Ishikawa (cell line): Measurements from ENCODE around the gene SMARCC1.

Experiments used
- CEBPB ChIP-seq: IDR thresholded peaks from 2 replicates; pipeline ENCODE4 v1.6.1; 2012
- CREB1 ChIP-seq: IDR thresholded peaks from 2 replicates; pipeline ENCODE4 v1.6.1; 2012; ENCODE audit warnings: low read depth
- EGR1 ChIP-seq: IDR thresholded peaks from 2 replicates; pipeline ENCODE4 v1.6.1; 2012
- EP300 ChIP-seq: IDR thresholded peaks from 2 replicates; pipeline ENCODE4 v1.6.1; 2012; ENCODE audit warnings: borderline replicate concordance
- FOXM1 ChIP-seq: IDR thresholded peaks from 2 replicates; pipeline ENCODE4 v1.6.1; 2012; ENCODE audit warnings: low read depth, borderline replicate concordance
- MAX ChIP-seq: IDR thresholded peaks from 2 replicates; pipeline ENCODE4 v1.6.1; 2012
- NFIC ChIP-seq: IDR thresholded peaks from 2 replicates; pipeline ENCODE4 v1.6.1; 2012
- RAD21 ChIP-seq: IDR thresholded peaks from 2 replicates; pipeline ENCODE4 v1.6.1; 2012; ENCODE audit warnings: low read depth
- TAF1 ChIP-seq: IDR thresholded peaks from 2 replicates; pipeline ENCODE4 v1.6.1; 2012; ENCODE audit warnings: low read depth, mild to moderate bottlenecking
- TCF12 ChIP-seq: IDR thresholded peaks from 2 replicates; pipeline ENCODE4 v1.6.1; 2012; ENCODE audit warnings: low read depth
- TEAD4 ChIP-seq: IDR thresholded peaks from 2 replicates; pipeline ENCODE4 v1.6.1; 2012
- YY1 ChIP-seq: IDR thresholded peaks from 2 replicates; pipeline ENCODE4 v1.6.1; 2012; ENCODE audit warnings: low read depth
- ZBTB7A ChIP-seq: IDR thresholded peaks from 2 replicates; pipeline ENCODE4 v1.6.1; 2012; ENCODE audit warnings: low read depth
- TF ChIP-seq, protein P1 (sequence below): IDR thresholded peaks from 2 replicates; pipeline ENCODE4 v1.6.1; 2012; ENCODE audit warnings: low read depth, mild to moderate bottlenecking
- TF ChIP-seq, protein P2 (sequence below): IDR thresholded peaks from 2 replicates; pipeline ENCODE4 v1.6.1; 2012

The SMARCC1 gene

GRCh38 chr3:47643092-47643491, 138.6 kb downstream of the SMARCC1 start:
- TF ChIP-seq MAX: no peak
- TF ChIP-seq EP300: no peak
- TF ChIP-seq TAF1: no peak

GRCh38 chr3:47641739-47642138, 140.0 kb downstream of the SMARCC1 start:
- TF ChIP-seq, protein P1, sequence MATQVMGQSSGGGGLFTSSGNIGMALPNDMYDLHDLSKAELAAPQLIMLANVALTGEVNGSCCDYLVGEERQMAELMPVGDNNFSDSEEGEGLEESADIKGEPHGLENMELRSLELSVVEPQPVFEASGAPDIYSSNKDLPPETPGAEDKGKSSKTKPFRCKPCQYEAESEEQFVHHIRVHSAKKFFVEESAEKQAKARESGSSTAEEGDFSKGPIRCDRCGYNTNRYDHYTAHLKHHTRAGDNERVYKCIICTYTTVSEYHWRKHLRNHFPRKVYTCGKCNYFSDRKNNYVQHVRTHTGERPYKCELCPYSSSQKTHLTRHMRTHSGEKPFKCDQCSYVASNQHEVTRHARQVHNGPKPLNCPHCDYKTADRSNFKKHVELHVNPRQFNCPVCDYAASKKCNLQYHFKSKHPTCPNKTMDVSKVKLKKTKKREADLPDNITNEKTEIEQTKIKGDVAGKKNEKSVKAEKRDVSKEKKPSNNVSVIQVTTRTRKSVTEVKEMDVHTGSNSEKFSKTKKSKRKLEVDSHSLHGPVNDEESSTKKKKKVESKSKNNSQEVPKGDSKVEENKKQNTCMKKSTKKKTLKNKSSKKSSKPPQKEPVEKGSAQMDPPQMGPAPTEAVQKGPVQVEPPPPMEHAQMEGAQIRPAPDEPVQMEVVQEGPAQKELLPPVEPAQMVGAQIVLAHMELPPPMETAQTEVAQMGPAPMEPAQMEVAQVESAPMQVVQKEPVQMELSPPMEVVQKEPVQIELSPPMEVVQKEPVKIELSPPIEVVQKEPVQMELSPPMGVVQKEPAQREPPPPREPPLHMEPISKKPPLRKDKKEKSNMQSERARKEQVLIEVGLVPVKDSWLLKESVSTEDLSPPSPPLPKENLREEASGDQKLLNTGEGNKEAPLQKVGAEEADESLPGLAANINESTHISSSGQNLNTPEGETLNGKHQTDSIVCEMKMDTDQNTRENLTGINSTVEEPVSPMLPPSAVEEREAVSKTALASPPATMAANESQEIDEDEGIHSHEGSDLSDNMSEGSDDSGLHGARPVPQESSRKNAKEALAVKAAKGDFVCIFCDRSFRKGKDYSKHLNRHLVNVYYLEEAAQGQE: no peak
- TF ChIP-seq TCF12: no peak
- TF ChIP-seq RAD21: no peak
- no peak for TF ChIP-seq CEBPB
- TF ChIP-seq TEAD4: no peak
- TF ChIP-seq MAX: no peak
- TF ChIP-seq YY1: no peak
- no peak for TF ChIP-seq FOXM1
- TF ChIP-seq, protein P2, sequence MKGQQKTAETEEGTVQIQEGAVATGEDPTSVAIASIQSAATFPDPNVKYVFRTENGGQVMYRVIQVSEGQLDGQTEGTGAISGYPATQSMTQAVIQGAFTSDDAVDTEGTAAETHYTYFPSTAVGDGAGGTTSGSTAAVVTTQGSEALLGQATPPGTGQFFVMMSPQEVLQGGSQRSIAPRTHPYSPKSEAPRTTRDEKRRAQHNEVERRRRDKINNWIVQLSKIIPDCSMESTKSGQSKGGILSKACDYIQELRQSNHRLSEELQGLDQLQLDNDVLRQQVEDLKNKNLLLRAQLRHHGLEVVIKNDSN: no peak
- TF ChIP-seq EGR1: no peak
- TF ChIP-seq CREB1: no peak
- TF ChIP-seq ZBTB7A: no peak
- no peak for TF ChIP-seq TAF1
- no peak for TF ChIP-seq NFIC
- no peak for TF ChIP-seq EP300

GRCh38 chr3:47636921-47637320, 144.8 kb downstream of the SMARCC1 start:
- TF ChIP-seq, protein P1: no peak
- no peak for TF ChIP-seq EGR1
- no peak for TF ChIP-seq TCF12
- no peak for TF ChIP-seq TEAD4
- no peak for TF ChIP-seq CREB1
- no peak for TF ChIP-seq MAX
- TF ChIP-seq, protein P2: no peak
- no peak for TF ChIP-seq TAF1
- no peak for TF ChIP-seq RAD21
- TF ChIP-seq FOXM1: no peak
- TF ChIP-seq YY1: no peak
- no peak for TF ChIP-seq EP300

GRCh38 chr3:47636225-47636624, 145.5 kb downstream of the SMARCC1 start:
- TF ChIP-seq ZBTB7A (no peak), YY1 (no peak), CEBPB (no peak), TEAD4 (no peak), CREB1 (no peak), MAX (no peak), FOXM1 (no peak), EP300 (no peak), TAF1 (no peak), EGR1 (no peak), NFIC (no peak), TCF12 (no peak), RAD21 (no peak)
- TF ChIP-seq, protein P2: no peak
- TF ChIP-seq, protein P1: no peak
